RWPE2 (cell line): ENCODE measurements around the gene NDUFB7.
"Not testable (repeated sequence)": the region's sequence is repeated elsewhere in the genome, so short reads cannot be mapped to it uniquely, and the experiment has no call there.

Source experiments
- ATAC-seq: fragments of 200-7000 bp; cut with Tn5 transposase; 3 replicates; pipeline ENCODE4 v1.9.1; 2021; ENCODE audit warnings: low read depth
- DNase-seq: peaks from one replicate; pipeline ENCODE4 v3.0.0-alpha.2; 2020; ENCODE audit warnings: low spot score
- H3K27ac ChIP-seq: fragments of 450-650 bp; 2 replicates; pipeline ENCODE4 v1.5.1; 2017; ENCODE audit warnings: mild to moderate bottlenecking; ENCODE audit not compliant: poor library complexity, severe bottlenecking
- H3K27me3 ChIP-seq: fragments of 250-450 bp; sonication (Bioruptor Pico); 2 replicates; pipeline ENCODE4 v1.5.1; 2021; ENCODE audit warnings: mild to moderate bottlenecking, moderate library complexity; ENCODE audit not compliant: insufficient read depth, poor library complexity, severe bottlenecking
- H3K36me3 ChIP-seq: fragments of 250-450 bp; sonication (Bioruptor Pico); 2 replicates; pipeline ENCODE4 v1.5.1; 2020; ENCODE audit warnings: low read depth, mild to moderate bottlenecking, moderate library complexity
- H3K4me1 ChIP-seq: fragments of 250-450 bp; sonication (Bioruptor Pico); 2 replicates; pipeline ENCODE4 v1.5.1; 2021; ENCODE audit warnings: mild to moderate bottlenecking, moderate library complexity; ENCODE audit not compliant: insufficient read depth, poor library complexity, severe bottlenecking
- H3K4me3 ChIP-seq: fragments of 250-450 bp; sonication (Bioruptor Pico); 2 replicates; pipeline ENCODE4 v1.5.1; 2021; ENCODE audit warnings: mild to moderate bottlenecking, moderate library complexity; ENCODE audit not compliant: severe bottlenecking
- H3K9me3 ChIP-seq: fragments of 250-450 bp; sonication (Bioruptor Pico); 2 replicates; pipeline ENCODE4 v1.5.1; 2021; ENCODE audit warnings: mild to moderate bottlenecking, moderate library complexity; ENCODE audit not compliant: severe bottlenecking
- TF ChIP-seq, protein P1 (sequence below): fragments of 450-650 bp; IDR thresholded peaks from one replicate; pipeline ENCODE4 v1.5.1; 2017; ENCODE audit warnings: mild to moderate bottlenecking, moderate library complexity; ENCODE audit not compliant: poor library complexity, severe bottlenecking

The NDUFB7 gene

DNA sequence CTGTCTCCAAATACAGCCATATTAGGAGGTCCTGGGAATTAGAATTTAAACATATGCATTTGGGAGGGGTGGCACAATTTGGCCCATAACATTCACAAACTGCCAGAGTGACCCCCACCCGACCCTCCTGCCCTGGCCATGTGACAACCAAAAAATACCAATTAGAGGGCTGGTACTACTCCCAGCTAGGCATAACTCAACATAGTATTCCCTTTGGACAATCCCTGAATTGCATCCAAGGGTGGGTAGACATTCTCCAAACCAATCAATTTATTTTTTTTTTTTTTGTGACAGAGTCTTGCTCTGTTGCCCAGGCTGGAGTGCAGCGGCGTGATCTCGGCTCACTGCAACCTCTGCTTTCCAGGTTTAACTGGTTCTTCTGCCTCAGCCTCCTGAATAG, 40.8 kb upstream of the NDUFB7 start:
- H3K27ac ChIP-seq, result no peak overlapping the region

DNA sequence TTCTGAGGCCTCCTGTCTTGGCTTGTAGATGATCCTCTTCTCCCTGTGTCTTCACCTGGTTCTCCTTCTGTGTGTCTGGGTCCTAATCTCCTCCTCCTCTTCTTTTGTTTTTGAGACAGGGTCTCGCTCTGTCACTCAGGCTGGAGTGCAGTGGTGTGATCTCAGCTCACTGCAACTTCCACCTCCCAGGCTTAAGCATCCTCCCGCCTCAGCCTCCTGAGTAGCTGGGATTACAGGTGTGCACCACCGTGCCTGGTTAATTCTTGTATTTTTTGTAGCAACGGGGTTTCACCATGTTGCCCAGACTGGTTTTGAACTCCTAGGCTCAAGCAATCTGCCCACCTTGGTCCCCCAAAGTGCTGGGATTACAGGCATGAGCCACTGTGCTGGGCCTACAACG, 40.4 kb upstream of the NDUFB7 start:
- not testable (repeated sequence) for H3K4me3 ChIP-seq, H3K9me3 ChIP-seq, H3K4me1 ChIP-seq, H3K27ac ChIP-seq, ATAC-seq, DNase-seq, H3K36me3 ChIP-seq, H3K27me3 ChIP-seq

More for the DNA sequence above, 40.8 kb upstream of the NDUFB7 start:
- Histone ChIP-seq H3K9me3 (no peaks in the 10 kb centered on the region), H3K36me3 (no peaks in the 10 kb centered on the region), H3K27me3 (no peaks in the 10 kb centered on the region), H3K4me1 (no peaks in the 10 kb centered on the region), H3K4me3 (no peak overlapping the region)
- TF ChIP-seq, protein P1, sequence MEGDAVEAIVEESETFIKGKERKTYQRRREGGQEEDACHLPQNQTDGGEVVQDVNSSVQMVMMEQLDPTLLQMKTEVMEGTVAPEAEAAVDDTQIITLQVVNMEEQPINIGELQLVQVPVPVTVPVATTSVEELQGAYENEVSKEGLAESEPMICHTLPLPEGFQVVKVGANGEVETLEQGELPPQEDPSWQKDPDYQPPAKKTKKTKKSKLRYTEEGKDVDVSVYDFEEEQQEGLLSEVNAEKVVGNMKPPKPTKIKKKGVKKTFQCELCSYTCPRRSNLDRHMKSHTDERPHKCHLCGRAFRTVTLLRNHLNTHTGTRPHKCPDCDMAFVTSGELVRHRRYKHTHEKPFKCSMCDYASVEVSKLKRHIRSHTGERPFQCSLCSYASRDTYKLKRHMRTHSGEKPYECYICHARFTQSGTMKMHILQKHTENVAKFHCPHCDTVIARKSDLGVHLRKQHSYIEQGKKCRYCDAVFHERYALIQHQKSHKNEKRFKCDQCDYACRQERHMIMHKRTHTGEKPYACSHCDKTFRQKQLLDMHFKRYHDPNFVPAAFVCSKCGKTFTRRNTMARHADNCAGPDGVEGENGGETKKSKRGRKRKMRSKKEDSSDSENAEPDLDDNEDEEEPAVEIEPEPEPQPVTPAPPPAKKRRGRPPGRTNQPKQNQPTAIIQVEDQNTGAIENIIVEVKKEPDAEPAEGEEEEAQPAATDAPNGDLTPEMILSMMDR, result no peak
- no peak for DNase-seq
- ATAC-seq, result no peak

DNA sequence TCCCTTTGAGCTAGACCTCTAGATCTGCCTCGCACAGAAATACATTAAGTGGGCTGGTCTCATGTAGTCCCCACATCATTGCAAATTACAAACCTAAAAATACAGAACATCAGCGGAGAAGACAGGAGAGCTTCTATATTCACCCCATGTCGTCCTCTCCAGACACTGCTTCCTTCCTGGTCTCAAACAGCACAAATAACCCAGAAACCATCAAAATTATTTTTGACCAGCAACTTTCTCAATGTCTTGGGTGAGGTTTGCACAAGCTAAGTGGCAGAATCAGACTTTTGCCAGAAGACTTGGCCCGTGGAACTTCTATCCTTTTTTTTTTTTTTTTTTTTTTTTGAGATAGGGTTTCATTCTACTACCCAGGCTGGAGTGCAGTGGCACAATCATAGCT, 39.2 kb upstream of the NDUFB7 start:
- no peaks in the 10 kb centered on the region for H3K27me3 ChIP-seq
- no peak overlapping the region for H3K27ac ChIP-seq
- ATAC-seq, result no peak
- H3K36me3 ChIP-seq, result no peaks in the 10 kb centered on the region
- TF ChIP-seq, protein P1, result no peak
- no peaks in the 10 kb centered on the region for H3K9me3 ChIP-seq
- no peaks in the 10 kb centered on the region for H3K4me1 ChIP-seq
- DNase-seq, result no peak
- H3K4me3 ChIP-seq, result no peak overlapping the region

DNA sequence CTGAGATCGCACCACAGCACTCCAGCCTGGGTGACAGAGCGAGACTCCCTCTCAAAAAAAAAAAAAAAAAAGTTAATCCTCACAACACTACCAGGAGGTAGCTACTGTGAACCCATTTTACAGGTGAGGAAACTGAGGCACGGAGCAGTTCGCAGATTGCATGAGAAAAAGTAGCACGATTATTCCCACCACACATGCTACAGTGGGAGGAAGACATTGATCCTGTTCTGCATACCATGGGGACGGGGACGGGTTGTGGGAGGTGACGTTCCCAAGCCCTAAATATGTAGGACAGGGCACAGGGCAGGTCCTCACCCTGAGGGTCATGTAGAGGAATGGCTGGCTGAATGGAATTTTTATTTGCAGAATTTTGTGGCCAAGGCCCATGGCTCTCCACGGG, 34.8 kb upstream of the NDUFB7 start:
- no peaks in the 10 kb centered on the region for H3K27me3 ChIP-seq
- TF ChIP-seq, protein P1, result no peak
- no peak for DNase-seq
- no peak for ATAC-seq
- H3K4me3 ChIP-seq, result no peak overlapping the region
- H3K27ac ChIP-seq, result no peak overlapping the region
- no peaks in the 10 kb centered on the region for H3K9me3 ChIP-seq
- H3K4me1 ChIP-seq, result no peaks in the 10 kb centered on the region
- H3K36me3 ChIP-seq, result no peaks in the 10 kb centered on the region

DNA sequence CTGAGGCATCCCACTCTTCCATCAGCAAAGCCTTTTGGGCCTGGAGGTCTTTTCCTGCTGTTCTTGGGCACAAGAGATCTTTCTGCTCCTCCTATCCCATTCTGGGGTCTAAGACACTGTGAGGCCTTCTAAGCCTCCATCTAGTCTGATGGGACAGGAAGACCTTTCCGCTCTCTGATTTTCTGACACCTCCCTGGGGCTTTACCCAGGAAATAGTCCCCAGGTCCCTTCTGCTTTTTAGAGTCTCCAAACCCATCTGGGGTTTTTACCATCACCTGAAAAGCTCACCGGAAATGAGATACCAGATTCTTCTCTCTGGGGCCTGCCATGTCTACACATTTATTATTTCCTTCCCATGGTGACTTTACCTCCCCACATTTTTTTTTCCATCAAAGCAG, 32.1 kb upstream of the NDUFB7 start:
- Histone ChIP-seq H3K4me1 (no peaks in the 10 kb centered on the region), H3K4me3 (no peak overlapping the region), H3K36me3 (no peaks in the 10 kb centered on the region), H3K27ac (no peak overlapping the region), H3K9me3 (no peaks in the 10 kb centered on the region), H3K27me3 (no peaks in the 10 kb centered on the region)
- no peak for ATAC-seq
- no peak for DNase-seq
- TF ChIP-seq, protein P1, result no peak
